Activated T-helper 9 cell treated with anti-CD3 and anti-CD28 coated beads, Interleukin-2, amount 50 U/mL, for 16 hours (primary cell): ENCODE results near the gene SEMA5B.

Experiments used
- DNase-seq: peaks from one replicate; pipeline ENCODE4 v3.0.0-alpha.2; 2020; ENCODE audit warnings: low read depth

Gene SEMA5B

GRCh38 chr3:122890720-122891220, 136.8 kb downstream of the SEMA5B start:
- DNase-seq = no peak

- DNase-seq = no peak
These were observed 137.4 kb downstream of the SEMA5B start for GRCh38 chr3:122890077-122890719.

GRCh38 chr3:122886946-122887345, 140.6 kb downstream of the SEMA5B start:
- DNase-seq = no peak

GRCh38 chr3:122886251-122886650, 141.3 kb downstream of the SEMA5B start:
- DNase-seq = no peak

- no peak for DNase-seq
These were observed 145.1 kb downstream of the SEMA5B start for GRCh38 chr3:122882361-122882947.

GRCh38 chr3:122880624-122881023, 146.9 kb downstream of the SEMA5B start:
- no peak for DNase-seq

- no peak for DNase-seq
These were observed 147.4 kb downstream of the SEMA5B start for GRCh38 chr3:122880173-122880572.

- no peak for DNase-seq
These were observed 151.9 kb downstream of the SEMA5B start for GRCh38 chr3:122875547-122876127.

GRCh38 chr3:122873741-122874515, 153.6 kb downstream of the SEMA5B start:
- DNase-seq = no peak

- DNase-seq = no peak
These were observed 159.2 kb downstream of the SEMA5B start for GRCh38 chr3:122868322-122868721.

- no peak for DNase-seq
These were observed 163.1 kb downstream of the SEMA5B start for GRCh38 chr3:122864498-122864897.

GRCh38 chr3:122862381-122862780, 165.2 kb downstream of the SEMA5B start:
- DNase-seq = no peak
